NCI-H748 treated with DMSO at 0.1 percent for 48 hours (cell line): ENCODE data around the gene AK6.
"Not testable (repeated sequence)": the region's sequence is repeated elsewhere in the genome, so short reads cannot be mapped to it uniquely, and the experiment has no call there.

Experiments
- DNase-seq: peaks from one replicate; lab custom pipeline; 2025; lab: John Stamatoyannopoulos, UW

AK6 gene

GRCh38 chr5:69369340-69370121 lies at the start of gene AK6, which contains the start of the genes RAD17 and TAF9:
Gene AK6, minus strand, starts transcription at chr5:69369520. Its CDS starts 30 bp downstream, at chr5:69369490.
Gene RAD17, plus strand, starts transcription at chr5:69369818. Its CDS starts 2,391 bp downstream, at chr5:69372209.
Gene TAF9, minus strand, starts transcription at chr5:69369520. Its CDS starts 3,783 bp downstream, at chr5:69365737.
- peak; percentile 80 for DNase-seq

- DNase-seq, result no peak
Measured at GRCh38 chr5:69418554-69418953, 49.2 kb upstream of the AK6 start.

- no peak for DNase-seq
Measured at GRCh38 chr5:69416699-69417098, 47.4 kb upstream of the AK6 start.

GRCh38 chr5:69416180-69416579 lies 46.9 kb upstream of the AK6 start:
- peak; percentile 41 for DNase-seq

- DNase-seq, result peak; percentile 32
Measured at GRCh38 chr5:69415584-69415958, 46.3 kb upstream of the AK6 start.

- peak; percentile 82 for DNase-seq
Measured at GRCh38 chr5:69414885-69415583, 45.7 kb upstream of the AK6 start, which contains the start of gene MARVELD2. Gene MARVELD2, plus strand, starts transcription at chr5:69415116. Its CDS starts 4,270 bp downstream, at chr5:69419386.

- no peak for DNase-seq
Measured at GRCh38 chr5:69404659-69405330, 35.5 kb upstream of the AK6 start.

GRCh38 chr5:69378376-69378775 lies 9.1 kb upstream of the AK6 start:
- no peak for DNase-seq

GRCh38 chr5:69374911-69375446 lies 5.7 kb upstream of the AK6 start:
- no peak for DNase-seq

- no peak for DNase-seq
Measured at GRCh38 chr5:69372394-69372793, 3.1 kb upstream of the AK6 start.

GRCh38 chr5:69370335-69370734 lies 1.0 kb upstream of the AK6 start:
- not testable (repeated sequence) for DNase-seq

- DNase-seq, result peak; percentile 25
Measured at GRCh38 chr5:69368458-69369339, 621 bp downstream of the AK6 start.

GRCh38 chr5:69367697-69368279 lies 1.5 kb downstream of the AK6 start:
- DNase-seq, result no peak

- no peak for DNase-seq
Measured at GRCh38 chr5:69364850-69365249, 4.5 kb downstream of the AK6 start.

GRCh38 chr5:69364414-69364813 lies 4.9 kb downstream of the AK6 start:
- no peak for DNase-seq

GRCh38 chr5:69360442-69360841 lies 8.9 kb downstream of the AK6 start:
- no peak for DNase-seq

GRCh38 chr5:69359699-69360098 lies 9.6 kb downstream of the AK6 start:
- no peak for DNase-seq

- DNase-seq, result no peak
Measured at GRCh38 chr5:69350664-69351063, 18.7 kb downstream of the AK6 start.

GRCh38 chr5:69343083-69343482 lies 26.2 kb downstream of the AK6 start:
- DNase-seq, result no peak

GRCh38 chr5:69341520-69342161 lies 27.7 kb downstream of the AK6 start:
- no peak for DNase-seq
